ENCODE measurements around the gene OPN4. TPM values are rescaled to one million over a fixed set of nuclear protein-coding genes. Genes with fewer than 3 reads are reported as not detected.
A peak's percentile ranks its signal among the peaks of the same experiment; 100 is the strongest.

The OPN4 gene
- total and polyA plus RNA-seq, 2 experiments from 2014 or later: not detected

GRCh38 chr10:86661161-86662025 is 7.0 kb downstream of the OPN4 start:
- peak; percentile 48 for DNase-seq

GRCh38 chr10:86662186-86663045 is 8.1 kb downstream of the OPN4 start:
- Histone ChIP-seq H3K27ac (no peak overlapping the region), H3K4me3 (no peak overlapping the region), H3K9ac (no peak overlapping the region), H3K79me2 (ENCODE audit: insufficient read depth) (no peaks in the 10 kb centered on the region), H3K36me3 (ENCODE audit: low read depth) (no peaks in the 10 kb centered on the region), H3K9me2 (ENCODE audit: insufficient read depth) (no peaks in the 10 kb centered on the region), H3K9me3 (ENCODE audit: low read depth) (no peaks in the 10 kb centered on the region), H2AFZ (no peak overlapping the region), H3K27me3 (replicated peaks; ENCODE audit: insufficient read depth) (no peaks in the 10 kb centered on the region), H3K4me2 (ENCODE audit: unreplicated experiment) (no peak overlapping the region), H3F3A (ENCODE audit: insufficient read depth) (no peaks in the 10 kb centered on the region), H4K20me1 (ENCODE audit: insufficient read depth) (no peaks in the 10 kb centered on the region), H3K4me1 (ENCODE audit: insufficient read depth) (no peaks in the 10 kb centered on the region)
- 70 to 76% methylated on average over 18 to 19 of the region's 19 CpGs for WGBS, 2 experiments (ENCODE audit: low coverage in 1 of 2, low lambda C conversion rate in 2 of 2, missing lambda C conversion rate in 2 of 2)
- in situ Hi-C loops (cut with MboI): no loop called here
- TF ChIP-seq EZH2 (IDR thresholded peaks at IDR 0.05; ENCODE audit: insufficient read depth, poor library complexity, severe bottlenecking) (no peak), EZH2phosphoT487 (IDR thresholded peaks at IDR 0.05; ENCODE audit: insufficient read depth, low read depth) (no peak)
- no peak for DNase-seq

More at GRCh38 chr10:86661161-86662025, 7.0 kb downstream of the OPN4 start:
- Histone ChIP-seq H3K27ac (no peak overlapping the region), H3K4me1 (ENCODE audit: insufficient read depth) (no peaks in the 10 kb centered on the region), H3K36me3 (ENCODE audit: low read depth) (no peaks in the 10 kb centered on the region), H3K4me3 (no peak overlapping the region), H3K4me2 (ENCODE audit: unreplicated experiment) (no peak overlapping the region), H3K79me2 (ENCODE audit: insufficient read depth) (no peaks in the 10 kb centered on the region), H2AFZ (no peak overlapping the region), H3K9me3 (ENCODE audit: low read depth) (no peaks in the 10 kb centered on the region), H3K9ac (no peak overlapping the region), H4K20me1 (ENCODE audit: insufficient read depth) (no peaks in the 10 kb centered on the region), H3K9me2 (ENCODE audit: insufficient read depth) (no peaks in the 10 kb centered on the region), H3K27me3 (replicated peaks; ENCODE audit: insufficient read depth) (no peaks in the 10 kb centered on the region), H3F3A (ENCODE audit: insufficient read depth) (no peaks in the 10 kb centered on the region)
- 59 to 66% methylated on average over 17 of the region's 17 CpGs for WGBS, 2 experiments (ENCODE audit: low coverage in 1 of 2, low lambda C conversion rate in 2 of 2, missing lambda C conversion rate in 2 of 2)
- in situ Hi-C loops (cut with MboI): no loop called here
- TF ChIP-seq EZH2 (IDR thresholded peaks at IDR 0.05; ENCODE audit: insufficient read depth, poor library complexity, severe bottlenecking) (no peak), EZH2phosphoT487 (IDR thresholded peaks at IDR 0.05; ENCODE audit: insufficient read depth, low read depth) (no peak)

- Histone ChIP-seq H3K4me1 (ENCODE audit: insufficient read depth) (no peaks in the 10 kb centered on the region), H3K9me2 (ENCODE audit: insufficient read depth) (no peaks in the 10 kb centered on the region), H3K36me3 (ENCODE audit: low read depth) (no peaks in the 10 kb centered on the region), H3K27me3 (replicated peaks; ENCODE audit: insufficient read depth) (no peaks in the 10 kb centered on the region), H3K9me3 (ENCODE audit: low read depth) (no peaks in the 10 kb centered on the region), H3F3A (ENCODE audit: insufficient read depth) (no peaks in the 10 kb centered on the region), H3K27ac (no peak overlapping the region), H3K9ac (no peak overlapping the region), H4K20me1 (ENCODE audit: insufficient read depth) (no peaks in the 10 kb centered on the region), H2AFZ (no peak overlapping the region), H3K79me2 (ENCODE audit: insufficient read depth) (no peaks in the 10 kb centered on the region), H3K4me2 (ENCODE audit: unreplicated experiment) (no peak overlapping the region), H3K4me3 (no peak overlapping the region)
- no peak for TF ChIP-seq EZH2phosphoT487 (IDR thresholded peaks at IDR 0.05; ENCODE audit: insufficient read depth, low read depth)
- TF ChIP-seq EZH2 (IDR thresholded peaks at IDR 0.05; ENCODE audit: insufficient read depth, poor library complexity, severe bottlenecking): no peak
- DNase-seq: no peak
- in situ Hi-C loops (cut with MboI): no loop called here
- WGBS, 2 experiments (ENCODE audit: low coverage in 1 of 2, low lambda C conversion rate in 2 of 2, missing lambda C conversion rate in 2 of 2): 91% methylated on average over 8 of the region's 8 CpGs
These were observed 8.6 kb downstream of the OPN4 start for GRCh38 chr10:86663046-86663345.

- Histone ChIP-seq H4K20me1 (ENCODE audit: insufficient read depth) (no peaks in the 10 kb centered on the region), H3K4me2 (ENCODE audit: unreplicated experiment) (no peak overlapping the region), H3K9ac (no peak overlapping the region), H2AFZ (no peak overlapping the region), H3F3A (ENCODE audit: insufficient read depth) (no peaks in the 10 kb centered on the region), H3K79me2 (ENCODE audit: insufficient read depth) (no peaks in the 10 kb centered on the region), H3K4me3 (no peak overlapping the region), H3K27ac (no peak overlapping the region), H3K9me3 (ENCODE audit: low read depth) (no peaks in the 10 kb centered on the region), H3K36me3 (ENCODE audit: low read depth) (no peaks in the 10 kb centered on the region), H3K9me2 (ENCODE audit: insufficient read depth) (no peaks in the 10 kb centered on the region), H3K4me1 (ENCODE audit: insufficient read depth) (no peaks in the 10 kb centered on the region), H3K27me3 (replicated peaks; ENCODE audit: insufficient read depth) (no peaks in the 10 kb centered on the region)
- in situ Hi-C loops (cut with MboI): no loop called here
- WGBS, 2 experiments (ENCODE audit: low coverage in 1 of 2, low lambda C conversion rate in 2 of 2, missing lambda C conversion rate in 2 of 2): 49 to 64% methylated on average over 10 of the region's 10 CpGs
- TF ChIP-seq EZH2 (IDR thresholded peaks at IDR 0.05; ENCODE audit: insufficient read depth, poor library complexity, severe bottlenecking): no peak
- TF ChIP-seq EZH2phosphoT487 (IDR thresholded peaks at IDR 0.05; ENCODE audit: insufficient read depth, low read depth): no peak
- DNase-seq: no peak
These were observed 9.4 kb downstream of the OPN4 start for GRCh38 chr10:86663576-86664339.
